HEK293T (cell line): ENCODE data around the gene MAN1A2.

Source experiments
- BHLHE40 ChIP-seq: fragments of 450-650 bp; IDR thresholded peaks from 2 replicates; pipeline ENCODE4 v1.6.1; 2016; ENCODE audit warnings: mild to moderate bottlenecking, moderate library complexity, borderline replicate concordance
- ELF4 ChIP-seq: fragments of 450-650 bp; IDR thresholded peaks from 2 replicates; pipeline ENCODE4 v1.6.1; 2017; ENCODE audit warnings: antibody characterized with exemption
- HDGF ChIP-seq: fragments of 450-650 bp; IDR thresholded peaks from 2 replicates; pipeline ENCODE4 v1.6.1; 2017; ENCODE audit warnings: antibody characterized with exemption, borderline replicate concordance
- NFRKB ChIP-seq: fragments of 450-650 bp; IDR thresholded peaks from 2 replicates; pipeline ENCODE4 v1.6.1; 2016; ENCODE audit warnings: mild to moderate bottlenecking, moderate library complexity
- SP1 ChIP-seq: fragments of 450-650 bp; IDR thresholded peaks from 2 replicates; pipeline ENCODE4 v1.6.1; 2017
- TARDBP ChIP-seq: fragments of 450-650 bp; IDR thresholded peaks from 2 replicates; pipeline ENCODE4 v1.6.1; 2016

GRCh38 chr1:117561071-117561470 is 193.8 kb downstream of the MAN1A2 start:
- no peak for TF ChIP-seq BHLHE40
- TF ChIP-seq HDGF, result no peak
- TF ChIP-seq TARDBP, result no peak
- no peak for TF ChIP-seq ELF4
- no peak for TF ChIP-seq SP1
- no peak for TF ChIP-seq NFRKB
